H9 (cell line): ENCODE measurements around the gene ABCB11. TPM values are rescaled to one million over a fixed set of nuclear protein-coding genes. Genes with fewer than 3 reads are reported as not detected.

Experiments used
- DNase-seq: peaks from one replicate; pipeline ENCODE4 v3.0.0-alpha.2; 2017
- H2AFZ ChIP-seq: one replicate; pipeline ENCODE4 v1.6.1; 2013; ENCODE audit warnings: mild to moderate bottlenecking, low read length, control low read depth, moderate library complexity
- H2AK5ac ChIP-seq: 2 replicates; pipeline ENCODE4 v1.6.1; 2013; ENCODE audit warnings: low read length, control low read depth, mixed read lengths; ENCODE audit not compliant: insufficient read length
- H2BK120ac ChIP-seq: one replicate; pipeline ENCODE4 v1.6.1; 2013; ENCODE audit warnings: low read depth, mild to moderate bottlenecking, low read length, control low read depth, inconsistent platforms; ENCODE audit not compliant: poor library complexity, severe bottlenecking
- H2BK12ac ChIP-seq: 2 replicates; pipeline ENCODE4 v1.6.1; 2013; ENCODE audit warnings: low read length, control low read depth, mixed read lengths, low read depth; ENCODE audit not compliant: insufficient read length
- H2BK15ac ChIP-seq: 2 replicates; pipeline ENCODE4 v1.6.1; 2013; ENCODE audit warnings: low read depth, low read length, control low read depth
- H2BK20ac ChIP-seq: one replicate; pipeline ENCODE4 v1.6.1; 2013; ENCODE audit warnings: low read depth, mild to moderate bottlenecking, low read length, control low read depth, inconsistent platforms; ENCODE audit not compliant: poor library complexity, severe bottlenecking
- H2BK5ac ChIP-seq: 2 replicates; pipeline ENCODE4 v1.6.1; 2013; ENCODE audit warnings: low read length, control low read depth, mixed read lengths; ENCODE audit not compliant: insufficient read length
- H3K14ac ChIP-seq: 2 replicates; pipeline ENCODE4 v1.6.1; 2013; ENCODE audit warnings: low read length, control low read depth; ENCODE audit not compliant: insufficient read depth
- H3K18ac ChIP-seq: 2 replicates; pipeline ENCODE4 v1.6.1; 2013; ENCODE audit warnings: low read depth, mild to moderate bottlenecking, mixed read lengths, low read length, control low read depth; ENCODE audit not compliant: insufficient read length
- H3K23ac ChIP-seq: 2 replicates; pipeline ENCODE4 v1.6.1; 2013; ENCODE audit warnings: low read length, control low read depth, mixed read lengths, low read depth; ENCODE audit not compliant: insufficient read length
- H3K23me2 ChIP-seq: 2 replicates; pipeline ENCODE4 v1.6.1; 2013; ENCODE audit warnings: low read depth, mild to moderate bottlenecking, mixed read lengths, low read length, control low read depth; ENCODE audit not compliant: insufficient read length, poor library complexity, severe bottlenecking
- H3K27ac ChIP-seq: 2 replicates; pipeline ENCODE4 v1.5.1; 2013; ENCODE audit warnings: low read length, control low read depth, mixed read lengths, low read depth; ENCODE audit not compliant: insufficient read length
- H3K27me3 ChIP-seq: 2 replicates; pipeline ENCODE4 v1.6.1; 2013; ENCODE audit warnings: low read length, control low read depth, inconsistent platforms; ENCODE audit not compliant: insufficient read depth
- H3K4ac ChIP-seq: 2 replicates; pipeline ENCODE4 v1.6.1; 2013; ENCODE audit warnings: low read depth, mild to moderate bottlenecking, control low read depth, inconsistent platforms, low read length, moderate library complexity
- H3K4me1 ChIP-seq: 2 replicates; pipeline ENCODE4 v1.6.1; 2013; ENCODE audit warnings: low read length, control low read depth, inconsistent platforms; ENCODE audit not compliant: insufficient read depth
- H3K4me2 ChIP-seq: 2 replicates; pipeline ENCODE4 v1.6.1; 2013; ENCODE audit warnings: low read length, control low read depth, mixed read lengths; ENCODE audit not compliant: insufficient read length, insufficient read depth
- H3K56ac ChIP-seq: 2 replicates; pipeline ENCODE4 v1.6.1; 2013; ENCODE audit warnings: low read depth, mild to moderate bottlenecking, mixed read lengths, low read length, control low read depth; ENCODE audit not compliant: insufficient read length
- H3K79me1 ChIP-seq: 2 replicates; pipeline ENCODE4 v1.6.1; 2013; ENCODE audit warnings: low read depth, mild to moderate bottlenecking, moderate library complexity, low read length, control low read depth, inconsistent platforms; ENCODE audit not compliant: insufficient read depth, poor library complexity, severe bottlenecking
- H3K79me2 ChIP-seq: 2 replicates; pipeline ENCODE4 v1.6.1; 2013; ENCODE audit warnings: low read length, control low read depth, inconsistent platforms; ENCODE audit not compliant: insufficient read depth
- H3K9ac ChIP-seq: 2 replicates; pipeline ENCODE4 v1.6.1; 2013; ENCODE audit warnings: low read length, control low read depth, mixed read lengths; ENCODE audit not compliant: insufficient read length; ENCODE audit errors: extremely low read depth
- H3K9me3 ChIP-seq: one replicate; pipeline ENCODE4 v1.6.1; 2013; ENCODE audit warnings: low read depth, low read length, inconsistent platforms; ENCODE audit not compliant: control insufficient read depth
- H3T11ph ChIP-seq: one replicate; pipeline ENCODE4 v1.6.1; 2013; ENCODE audit warnings: mild to moderate bottlenecking, low read length, control low read depth, inconsistent platforms
- H4K20me1 ChIP-seq: one replicate; pipeline ENCODE4 v1.6.1; 2013; ENCODE audit not compliant: control insufficient read depth, insufficient read length, insufficient read depth
- H4K5ac ChIP-seq: 2 replicates; pipeline ENCODE4 v1.6.1; 2013; ENCODE audit warnings: low read depth, mild to moderate bottlenecking, mixed read lengths, low read length, control low read depth; ENCODE audit not compliant: insufficient read length
- H4K8ac ChIP-seq: replicated peaks from 2 replicates; pipeline ENCODE4 v1.6.1; 2013; ENCODE audit warnings: low read length, control low read depth, mixed read lengths, low read depth; ENCODE audit not compliant: insufficient read length
- H4K91ac ChIP-seq: 2 replicates; pipeline ENCODE4 v1.6.1; 2013; ENCODE audit warnings: low read depth, mild to moderate bottlenecking, moderate library complexity, mixed read lengths, low read length, control low read depth; ENCODE audit not compliant: insufficient read length
- H3K27ac Mint-ChIP-seq, 3 experiments: 2 replicates in 2 of 3; 3 replicates in 1 of 3; pipeline ENCODE4 v1.8.0; 2020 to 2021; ENCODE audit warnings: mixed read lengths in 3 of 3, mild to moderate bottlenecking in 1 of 3, moderate library complexity in 1 of 3
- H3K27me3 Mint-ChIP-seq: 2 replicates; pipeline ENCODE4 v1.8.0; 2021; ENCODE audit warnings: low read depth, mild to moderate bottlenecking, moderate library complexity, mixed read lengths
- H3K36me3 Mint-ChIP-seq, 3 experiments: 2 replicates in 2 of 3; 3 replicates in 1 of 3; pipeline ENCODE4 v1.8.0; 2020 to 2021; ENCODE audit warnings: low read depth in 3 of 3, mixed read lengths in 3 of 3; ENCODE audit not compliant: insufficient read depth in 1 of 3
- H3K4me1 Mint-ChIP-seq, 2 experiments: 2 replicates each; pipeline ENCODE4 v1.8.0; 2020; ENCODE audit warnings: mixed read lengths in 2 of 2
- H3K4me3 Mint-ChIP-seq, 2 experiments: 2 replicates in 1 of 2; 3 replicates in 1 of 2; pipeline ENCODE4 v1.8.0; 2020 to 2021; ENCODE audit warnings: mild to moderate bottlenecking in 2 of 2, mixed read lengths in 2 of 2, moderate library complexity in 1 of 2
- H3K9me3 Mint-ChIP-seq, 2 experiments: 2 replicates in 1 of 2; 3 replicates in 1 of 2; pipeline ENCODE4 v1.8.0; 2020; ENCODE audit warnings: mild to moderate bottlenecking in 2 of 2, mixed read lengths in 2 of 2, moderate library complexity in 1 of 2
- WGBS: extraction: QIAGEN DNeasy Blood & Tissue Kit; methylation state at CpG from one replicate; pipeline ENCODE4 v1.1.7; 2013; ENCODE audit warnings: missing lambda C conversion rate, low lambda C conversion rate, mixed read lengths; ENCODE audit not compliant: insufficient read length; ENCODE audit errors: extremely low coverage; 5-methylcytosine and 5-hydroxymethylcytosine counted together
- total RNA-seq: library from RNA; stranded (reverse); gene quantifications from 2 replicates; pipeline ENCODE4 v1.2.1, GENCODE V29; 2021
- TF ChIP-seq, protein P1 (sequence below): fragments of 200-600 bp; sonication (generic); conservative IDR thresholded peaks from 3 replicates; pipeline ENCODE4 v1.8.0; 2021; ENCODE audit warnings: antibody characterized with exemption, mild to moderate bottlenecking

Gene ABCB11
- total RNA-seq, 1 experiment from 2014 or later, result not detected

DNA sequence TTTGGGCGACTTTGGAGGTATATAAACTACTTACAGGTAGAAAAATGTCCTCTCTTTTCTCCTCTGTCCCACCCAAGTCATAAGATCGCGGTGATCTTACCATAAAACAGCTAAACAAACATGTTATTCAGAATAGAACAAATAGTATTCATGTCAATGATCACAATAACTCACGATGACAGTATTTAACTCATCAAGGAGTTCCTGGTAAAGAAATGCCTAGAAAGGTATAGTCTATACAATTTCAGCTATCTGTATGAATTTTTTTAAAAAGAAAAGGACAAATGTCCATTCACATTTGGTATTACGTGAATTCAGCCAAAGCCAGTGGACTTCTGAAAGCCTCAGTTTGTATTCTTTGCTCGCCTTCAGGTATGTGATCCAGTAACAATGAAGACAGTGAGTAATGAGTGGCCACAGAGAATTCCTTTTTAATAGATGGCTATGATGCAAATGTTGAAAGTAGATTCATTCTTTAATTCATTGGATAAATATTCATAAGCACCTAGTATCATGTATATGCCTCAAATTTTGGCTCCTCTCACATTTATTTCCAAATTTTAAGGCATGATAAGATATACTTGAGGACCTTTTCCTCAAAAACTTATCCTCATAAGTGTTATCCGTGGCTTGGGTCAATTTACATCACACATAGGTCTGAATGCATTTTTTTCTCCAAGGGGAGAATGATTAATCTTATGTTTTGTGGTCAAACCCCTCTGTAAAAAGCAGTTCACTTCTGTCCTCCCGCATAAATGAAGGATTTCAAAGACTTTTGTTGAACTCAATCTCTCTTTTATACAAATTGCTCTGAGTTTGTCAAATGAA is 20.3 kb downstream of the ABCB11 start:
- Histone ChIP-seq H3K4me1 (peaks cover 1% of the 10 kb centered on the region), H4K20me1 (no peaks in the 10 kb centered on the region), H3K4ac (no peak overlapping the region), H2AK5ac (no peak overlapping the region), H2BK12ac (no peak overlapping the region), H2BK120ac (no peak overlapping the region), H3K9ac (no peak overlapping the region), H3K79me2 (no peaks in the 10 kb centered on the region), H3K23me2 (no peaks in the 10 kb centered on the region), H3K56ac (no peak overlapping the region), H3K79me1 (no peaks in the 10 kb centered on the region), H3K23ac (no peak overlapping the region), H4K91ac (no peak overlapping the region), H4K5ac (no peak overlapping the region), H3K27me3 (no peaks in the 10 kb centered on the region), H3K9me3 (no peaks in the 10 kb centered on the region), H2BK20ac (no peak overlapping the region), H3T11ph (no peak overlapping the region), H4K8ac (no peak overlapping the region), H3K27ac (no peak overlapping the region), H3K18ac (no peak overlapping the region), H2BK5ac (no peak overlapping the region), H3K4me2 (no peak overlapping the region), H2BK15ac (no peak overlapping the region), H3K14ac (no peak overlapping the region), H2AFZ (no peak overlapping the region)
- H3K9me3 Mint-ChIP-seq, result no peaks in the 10 kb centered on the region; a peak in 1 of 5 replicates
- no peaks in the 10 kb centered on the region; the same call in 1 of the 2 replicates for H3K27me3 Mint-ChIP-seq
- H3K4me1 Mint-ChIP-seq, result peaks cover 6 to 7% of the 10 kb centered on the region in 2 experiments
- TF ChIP-seq, protein P1, sequence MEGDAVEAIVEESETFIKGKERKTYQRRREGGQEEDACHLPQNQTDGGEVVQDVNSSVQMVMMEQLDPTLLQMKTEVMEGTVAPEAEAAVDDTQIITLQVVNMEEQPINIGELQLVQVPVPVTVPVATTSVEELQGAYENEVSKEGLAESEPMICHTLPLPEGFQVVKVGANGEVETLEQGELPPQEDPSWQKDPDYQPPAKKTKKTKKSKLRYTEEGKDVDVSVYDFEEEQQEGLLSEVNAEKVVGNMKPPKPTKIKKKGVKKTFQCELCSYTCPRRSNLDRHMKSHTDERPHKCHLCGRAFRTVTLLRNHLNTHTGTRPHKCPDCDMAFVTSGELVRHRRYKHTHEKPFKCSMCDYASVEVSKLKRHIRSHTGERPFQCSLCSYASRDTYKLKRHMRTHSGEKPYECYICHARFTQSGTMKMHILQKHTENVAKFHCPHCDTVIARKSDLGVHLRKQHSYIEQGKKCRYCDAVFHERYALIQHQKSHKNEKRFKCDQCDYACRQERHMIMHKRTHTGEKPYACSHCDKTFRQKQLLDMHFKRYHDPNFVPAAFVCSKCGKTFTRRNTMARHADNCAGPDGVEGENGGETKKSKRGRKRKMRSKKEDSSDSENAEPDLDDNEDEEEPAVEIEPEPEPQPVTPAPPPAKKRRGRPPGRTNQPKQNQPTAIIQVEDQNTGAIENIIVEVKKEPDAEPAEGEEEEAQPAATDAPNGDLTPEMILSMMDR, result no peak
- WGBS, result no CpG with 5 or more reads among the region's 8 CpGs
- H3K27ac Mint-ChIP-seq, result no peak overlapping the region
- H3K36me3 Mint-ChIP-seq, result no peaks in the 10 kb centered on the region
- DNase-seq, result no peak
- no peak overlapping the region for H3K4me3 Mint-ChIP-seq
